Measurements from ENCODE around the gene SAMD4B.

- no peak for TF ChIP-seq CTCF (IDR thresholded peaks at IDR 0.05; ENCODE audit: low read length)
- TF ChIP-seq EZH2 (IDR thresholded peaks at IDR 0.05; ENCODE audit: borderline replicate concordance, low read length) = no peak
These were observed 33.5 kb upstream of the SAMD4B start for GRCh38 chr19:39308531-39309304.
